GM12864 (cell line): ENCODE measurements around the gene MAPRE2.

Source experiments
- DNase-seq: peaks from one replicate; pipeline ENCODE4 v3.0.0-alpha.2; 2011; ENCODE audit warnings: low read depth
- H3K4me3 ChIP-seq: 2 replicates; pipeline ENCODE4 v1.5.1; 2011; ENCODE audit warnings: mild to moderate bottlenecking, low read depth, low read length, control low read depth
- TF ChIP-seq, protein P1 (sequence below): IDR thresholded peaks from 2 replicates; pipeline ENCODE4 v1.5.1; 2011; ENCODE audit warnings: low read depth, mild to moderate bottlenecking, moderate library complexity, low read length, control low read depth, inconsistent platforms; ENCODE audit errors: missing control alignments

Gene MAPRE2

DNA sequence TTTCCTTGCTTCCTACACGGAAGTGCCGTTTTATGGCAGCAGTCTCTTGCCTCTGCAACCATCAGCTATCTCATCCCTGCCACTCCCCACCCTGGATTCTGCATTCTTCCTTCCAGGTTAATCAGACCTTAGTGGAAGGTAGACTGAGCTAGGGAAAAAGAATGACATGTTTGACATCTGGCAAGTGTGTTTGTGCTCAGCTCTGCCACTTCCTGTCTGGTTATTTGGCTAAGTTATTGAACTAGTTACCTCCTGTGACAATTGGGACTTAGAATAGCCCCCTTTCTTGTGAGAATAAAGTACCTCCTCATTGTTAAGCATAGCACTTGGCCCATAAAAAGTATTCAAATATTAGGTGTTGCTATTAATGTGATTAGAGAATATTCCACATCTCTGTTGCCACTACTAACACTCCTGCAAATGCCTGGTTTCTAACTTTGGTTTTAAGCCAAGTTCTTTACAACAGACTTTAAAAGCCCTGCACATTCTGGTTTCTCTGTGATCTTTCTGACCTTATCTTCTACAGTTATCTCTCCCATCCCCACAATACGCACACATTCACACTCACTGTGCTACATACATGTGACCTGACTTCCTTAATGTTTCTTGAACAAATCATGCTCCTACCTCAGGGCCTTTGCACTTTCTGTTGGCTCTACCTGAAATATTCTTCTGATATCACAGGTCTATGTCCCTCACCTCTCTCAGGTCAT, 10.8 kb upstream of the MAPRE2 start:
- TF ChIP-seq, protein P1, sequence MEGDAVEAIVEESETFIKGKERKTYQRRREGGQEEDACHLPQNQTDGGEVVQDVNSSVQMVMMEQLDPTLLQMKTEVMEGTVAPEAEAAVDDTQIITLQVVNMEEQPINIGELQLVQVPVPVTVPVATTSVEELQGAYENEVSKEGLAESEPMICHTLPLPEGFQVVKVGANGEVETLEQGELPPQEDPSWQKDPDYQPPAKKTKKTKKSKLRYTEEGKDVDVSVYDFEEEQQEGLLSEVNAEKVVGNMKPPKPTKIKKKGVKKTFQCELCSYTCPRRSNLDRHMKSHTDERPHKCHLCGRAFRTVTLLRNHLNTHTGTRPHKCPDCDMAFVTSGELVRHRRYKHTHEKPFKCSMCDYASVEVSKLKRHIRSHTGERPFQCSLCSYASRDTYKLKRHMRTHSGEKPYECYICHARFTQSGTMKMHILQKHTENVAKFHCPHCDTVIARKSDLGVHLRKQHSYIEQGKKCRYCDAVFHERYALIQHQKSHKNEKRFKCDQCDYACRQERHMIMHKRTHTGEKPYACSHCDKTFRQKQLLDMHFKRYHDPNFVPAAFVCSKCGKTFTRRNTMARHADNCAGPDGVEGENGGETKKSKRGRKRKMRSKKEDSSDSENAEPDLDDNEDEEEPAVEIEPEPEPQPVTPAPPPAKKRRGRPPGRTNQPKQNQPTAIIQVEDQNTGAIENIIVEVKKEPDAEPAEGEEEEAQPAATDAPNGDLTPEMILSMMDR, result no peak
- H3K4me3 ChIP-seq, result peak overlapping the region; percentile 31; the same call in 1 of the 2 replicates
- no peak for DNase-seq

DNA sequence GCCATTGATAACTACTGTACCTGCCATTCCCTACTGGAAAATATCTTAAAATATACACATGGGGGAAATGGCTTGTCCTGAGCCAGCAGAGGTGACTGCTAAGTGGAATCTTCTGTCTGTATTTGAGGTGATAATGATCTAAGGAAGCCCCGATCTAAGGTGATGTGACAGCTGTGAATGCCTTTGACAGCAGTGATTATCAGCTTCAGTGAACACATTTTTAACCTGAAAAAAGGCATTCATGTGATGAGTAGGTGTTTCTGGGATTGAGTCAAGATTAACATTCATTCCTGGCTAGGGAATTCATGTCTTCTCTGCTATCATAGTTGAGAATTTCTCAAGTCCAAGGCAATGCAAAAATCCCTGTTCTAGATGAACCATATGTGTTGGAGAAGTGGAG, 9.1 kb upstream of the MAPRE2 start:
- DNase-seq, result no peak
- TF ChIP-seq, protein P1, result no peak
- no peak overlapping the region for H3K4me3 ChIP-seq

DNA sequence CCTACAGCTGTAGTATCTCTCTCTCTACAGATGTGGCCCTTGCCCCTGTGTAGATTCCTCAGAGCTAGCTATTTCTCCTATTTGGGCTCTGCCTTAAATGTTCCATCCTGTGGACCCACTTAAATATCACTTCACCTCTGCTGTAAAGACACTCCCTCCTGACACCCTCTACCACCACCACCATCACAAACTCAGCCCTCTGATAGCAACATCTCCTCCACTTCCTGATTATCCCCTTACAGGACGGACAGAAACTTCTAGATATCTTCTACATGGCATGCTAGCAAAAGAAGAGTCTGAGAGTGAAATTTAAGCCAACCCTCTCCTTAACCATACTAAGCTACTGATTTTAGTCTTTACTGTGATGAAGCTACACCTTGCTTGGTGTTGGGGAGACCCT, 3.2 kb upstream of the MAPRE2 start:
- no peak for DNase-seq
- H3K4me3 ChIP-seq, result no peak overlapping the region
- TF ChIP-seq, protein P1, result no peak

DNA sequence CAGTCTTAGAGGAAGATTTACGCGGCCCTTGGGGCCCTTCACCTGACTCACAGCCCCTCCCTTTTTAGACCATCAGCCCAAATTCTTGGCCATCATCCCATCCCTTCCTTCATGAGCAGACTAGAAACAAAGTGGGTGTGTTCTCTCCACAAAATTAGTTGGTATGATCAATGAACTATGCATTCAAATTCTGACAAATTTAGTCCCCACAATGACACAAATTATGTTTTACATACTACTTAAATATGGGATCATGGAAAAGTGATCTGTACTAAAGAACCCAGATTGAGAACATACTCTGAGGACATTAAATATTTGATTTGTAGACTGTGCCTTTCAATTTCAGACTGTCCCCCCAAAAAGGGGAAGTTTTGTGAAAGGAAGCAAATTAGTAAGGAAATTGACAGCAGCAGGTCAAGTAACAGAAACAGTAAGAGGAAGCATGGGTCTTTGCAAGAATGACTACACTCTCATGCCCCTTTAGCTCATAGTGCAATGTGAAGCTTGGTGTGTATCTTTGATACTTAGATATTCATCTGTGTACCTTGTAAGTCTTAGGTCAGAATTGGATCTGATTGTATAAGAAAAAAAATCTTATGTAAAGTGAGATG, 2.2 kb upstream of the MAPRE2 start:
- no peak for DNase-seq
- TF ChIP-seq, protein P1, result no peak
- H3K4me3 ChIP-seq, result no peak overlapping the region

DNA sequence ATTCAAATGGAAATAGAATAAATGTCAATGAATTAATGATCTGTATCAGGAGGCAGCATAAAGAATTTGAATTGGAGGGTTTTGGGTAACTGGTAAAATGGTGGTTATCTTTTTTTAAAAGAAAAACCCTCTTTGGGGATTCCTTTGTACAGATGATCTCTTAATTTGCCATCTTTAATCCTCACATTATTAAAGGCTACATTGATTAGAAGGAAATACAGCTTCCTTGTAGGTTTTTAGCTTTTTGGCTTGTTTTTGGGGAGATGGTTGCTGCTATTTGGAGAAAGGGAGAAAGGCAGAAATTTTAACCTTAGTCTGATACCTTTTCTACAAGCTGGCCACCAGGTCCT, 600 bp upstream of the MAPRE2 start:
- no peak for DNase-seq
- TF ChIP-seq, protein P1, result no peak
- no peak overlapping the region; the same call in 1 of the 2 replicates for H3K4me3 ChIP-seq

DNA sequence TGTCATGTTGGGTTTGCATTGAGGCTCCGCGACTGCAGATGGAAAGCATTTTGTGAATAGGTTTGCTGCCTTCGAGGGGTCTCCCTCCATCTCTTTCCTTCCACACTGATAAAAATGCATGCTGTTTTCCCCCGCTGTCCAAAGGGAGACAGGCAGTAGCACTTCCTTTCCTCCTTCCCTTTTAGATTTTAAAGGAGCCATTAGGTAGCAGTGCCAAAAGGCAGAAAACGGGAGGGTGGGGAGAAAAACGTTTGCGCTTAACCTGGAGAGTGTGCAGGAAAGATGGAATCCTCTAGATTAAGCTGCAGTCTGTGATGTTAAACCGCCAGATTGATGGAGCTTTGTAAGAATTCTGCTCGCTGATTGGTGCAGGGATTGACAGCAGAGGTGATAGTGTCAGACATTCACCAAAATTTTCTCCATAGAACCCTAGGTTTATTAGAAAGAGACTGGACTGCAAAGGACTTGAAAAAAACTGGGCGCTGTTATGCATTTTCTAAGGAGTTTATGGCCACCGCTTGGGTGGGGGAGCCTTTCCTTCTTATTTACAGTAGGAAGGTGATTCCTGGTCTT, 688 bp downstream of the MAPRE2 start:
- H3K4me3 ChIP-seq, result peak overlapping the region; percentile 81
- TF ChIP-seq, protein P1, result no peak
- no peak for DNase-seq
